Thoracic aorta (tissue), 2 donors: ENCODE measurements around the gene DNMT3L. TPM values are rescaled to one million over a fixed set of nuclear protein-coding genes. Genes with fewer than 3 reads are reported as not detected.

Experiments
- ATAC-seq: fragments of 150-250 bp; one replicate; pipeline ENCODE4 v1.8.0; 2017; ENCODE audit warnings: low read depth; ENCODE audit not compliant: insufficient number of reproducible peaks, low FRiP score
- DNase-seq: peaks from one replicate; pipeline ENCODE4 v3.0.0-alpha.2; 2020; ENCODE audit warnings: low spot score
- H3K27ac ChIP-seq, 2 donors: fragments of 200-600 bp; sonication (generic); 1 replicate in 1 of 2; 2 replicates in 1 of 2; pipeline ENCODE4 v1.5.1; 2016; ENCODE audit warnings: mild to moderate bottlenecking in 2 of 2, moderate library complexity in 2 of 2
- H3K27me3 ChIP-seq: fragments of 200-600 bp; sonication (generic); replicated peaks from 2 replicates; pipeline ENCODE4 v1.6.0; 2016; ENCODE audit warnings: mild to moderate bottlenecking; ENCODE audit not compliant: insufficient read depth
- H3K36me3 ChIP-seq: fragments of 200-600 bp; sonication (generic); one replicate; pipeline ENCODE4 v1.5.1; 2016
- H3K4me1 ChIP-seq, 2 donors: fragments of 200-600 bp; sonication (generic); 1 replicate in 1 of 2; 2 replicates in 1 of 2; pipeline versions ENCODE4 v1.5.1 to v1.6.0; 2016; ENCODE audit warnings: low read depth in 2 of 2, mild to moderate bottlenecking in 1 of 2; ENCODE audit not compliant: control insufficient read depth in 1 of 2
- H3K4me3 ChIP-seq: fragments of 200-600 bp; sonication (generic); 2 replicates; pipeline ENCODE4 v1.5.1; 2016; ENCODE audit warnings: mild to moderate bottlenecking
- H3K9me3 ChIP-seq: fragments of 200-600 bp; sonication (generic); 2 replicates; pipeline ENCODE4 v1.5.1; 2016
- CTCF ChIP-seq: fragments of 200-600 bp; sonication (generic); IDR thresholded peaks from one replicate; pipeline ENCODE4 v1.5.1; 2019; ENCODE audit warnings: antibody characterized with exemption
- total RNA-seq, 2 donors: library from RNA; depleted of rRNA; stranded (reverse); fragments of >200 nt; gene quantifications; one replicate each; pipeline versions ENCODE4 v1.1.0 to v1.2.3, GENCODE V29; 2016

Gene DNMT3L
- total RNA-seq, 2 donors from 2014 or later: not detected

- DNase-seq: no peak
- Histone ChIP-seq H3K9me3 (no peaks in the 10 kb centered on the region), H3K4me1 (no peaks in the 10 kb centered on the region), H3K4me3 (no peak overlapping the region), H3K36me3 (no peaks in the 10 kb centered on the region), H3K27ac (no peak overlapping the region), H3K27me3 (no peaks in the 10 kb centered on the region)
- no peak for TF ChIP-seq CTCF
- ATAC-seq: no peak
These were observed 10.7 kb upstream of the DNMT3L start for GRCh38 chr21:44272284-44272858.

- Histone ChIP-seq H3K9me3 (no peaks in the 10 kb centered on the region), H3K36me3 (no peaks in the 10 kb centered on the region), H3K27ac (no peak overlapping the region), H3K4me3 (no peak overlapping the region), H3K4me1 (no peaks in the 10 kb centered on the region), H3K27me3 (no peaks in the 10 kb centered on the region)
- no peak for TF ChIP-seq CTCF
- ATAC-seq: no peak
- no peak for DNase-seq
These were observed 10.0 kb upstream of the DNMT3L start for GRCh38 chr21:44271558-44272283.

- Histone ChIP-seq H3K4me3 (no peak overlapping the region), H3K27me3 (no peaks in the 10 kb centered on the region), H3K36me3 (no peaks in the 10 kb centered on the region), H3K9me3 (no peaks in the 10 kb centered on the region), H3K27ac (no peak overlapping the region), H3K4me1 (no peaks in the 10 kb centered on the region)
- DNase-seq: no peak
- no peak for ATAC-seq
- no peak for TF ChIP-seq CTCF
These were observed 7.4 kb upstream of the DNMT3L start for GRCh38 chr21:44269090-44269489.

- no peaks in the 10 kb centered on the region for H3K36me3 ChIP-seq
- no peaks in the 10 kb centered on the region for H3K27me3 ChIP-seq
- no peak overlapping the region for H3K4me3 ChIP-seq
- ATAC-seq (no peak), DNase-seq (no peak)
- no peaks in the 10 kb centered on the region for H3K4me1 ChIP-seq
- H3K9me3 ChIP-seq: no peaks in the 10 kb centered on the region
- TF ChIP-seq CTCF: no peak
- no peak overlapping the region for H3K27ac ChIP-seq
These were observed 6.0 kb upstream of the DNMT3L start for GRCh38 chr21:44267655-44268142.

GRCh38 chr21:44265734-44266270 lies 4.1 kb upstream of the DNMT3L start:
- no peak for DNase-seq
- no peak overlapping the region for H3K4me3 ChIP-seq
- H3K27me3 ChIP-seq: no peaks in the 10 kb centered on the region
- no peak for TF ChIP-seq CTCF
- H3K4me1 ChIP-seq: no peaks in the 10 kb centered on the region
- H3K9me3 ChIP-seq: no peaks in the 10 kb centered on the region
- no peaks in the 10 kb centered on the region for H3K36me3 ChIP-seq
- no peak for ATAC-seq
- no peak overlapping the region for H3K27ac ChIP-seq
